ENCODE results near the gene GALNTL6.
A peak's percentile ranks its signal among the peaks of the same experiment; 100 is the strongest.

GALNTL6 gene

DNA sequence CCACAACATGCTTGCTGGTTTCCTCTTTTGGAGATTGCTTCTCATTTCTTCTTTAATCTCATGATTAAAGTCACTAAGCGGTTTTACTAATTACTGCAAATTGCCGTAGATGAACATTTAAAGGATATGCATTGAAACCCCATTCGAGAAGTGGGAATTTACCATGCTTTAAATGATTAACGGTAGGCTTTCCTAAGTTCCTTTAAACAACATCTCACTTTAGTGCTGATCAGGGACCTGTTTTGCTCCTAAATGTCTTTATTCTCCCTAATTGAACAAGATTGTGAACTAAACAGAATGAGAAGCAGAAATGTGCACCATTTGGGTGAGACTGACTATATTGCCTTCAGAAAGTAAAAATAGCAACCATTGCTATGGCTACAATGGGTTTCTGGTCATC, 430.3 kb downstream of the GALNTL6 start:
- DNase-seq = no peak

DNA sequence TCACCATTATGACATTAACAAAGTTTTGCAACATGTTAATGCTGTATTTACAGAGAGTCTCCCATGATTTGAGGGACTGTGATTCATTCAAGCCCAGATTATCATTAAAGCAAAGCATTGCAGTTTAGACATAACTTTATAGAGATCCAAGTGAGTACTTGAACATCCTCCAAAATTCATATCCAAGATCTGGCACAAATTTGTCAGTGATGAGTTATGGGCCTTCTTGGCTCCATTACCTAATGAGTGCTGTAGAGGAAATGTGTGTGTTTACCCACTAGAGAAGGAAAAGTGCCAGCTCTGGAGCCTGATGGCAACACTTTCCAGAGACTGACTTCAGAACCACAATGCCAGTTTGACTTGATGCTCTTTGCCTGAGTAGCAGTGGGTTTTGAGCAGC, 432.3 kb downstream of the GALNTL6 start:
- no peak for DNase-seq

DNA sequence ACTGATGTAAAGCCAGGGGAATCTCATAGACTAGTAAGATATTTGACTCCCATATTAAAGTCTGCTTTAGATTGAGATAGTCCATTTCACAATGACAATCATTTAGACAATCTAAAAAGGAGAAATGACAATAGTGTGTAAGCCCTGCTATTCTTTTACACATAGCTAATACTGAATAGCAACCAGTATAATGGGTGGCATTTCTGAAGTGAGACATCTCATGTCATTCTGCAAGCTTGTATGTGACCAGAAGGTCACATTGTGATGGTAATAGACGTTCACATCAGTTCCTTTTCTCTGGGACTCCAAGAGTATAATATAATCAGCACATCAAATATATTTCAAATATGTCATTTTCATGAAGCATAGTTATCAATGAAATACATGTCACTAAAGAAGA, 440.2 kb downstream of the GALNTL6 start:
- DNase-seq = no peak

DNA sequence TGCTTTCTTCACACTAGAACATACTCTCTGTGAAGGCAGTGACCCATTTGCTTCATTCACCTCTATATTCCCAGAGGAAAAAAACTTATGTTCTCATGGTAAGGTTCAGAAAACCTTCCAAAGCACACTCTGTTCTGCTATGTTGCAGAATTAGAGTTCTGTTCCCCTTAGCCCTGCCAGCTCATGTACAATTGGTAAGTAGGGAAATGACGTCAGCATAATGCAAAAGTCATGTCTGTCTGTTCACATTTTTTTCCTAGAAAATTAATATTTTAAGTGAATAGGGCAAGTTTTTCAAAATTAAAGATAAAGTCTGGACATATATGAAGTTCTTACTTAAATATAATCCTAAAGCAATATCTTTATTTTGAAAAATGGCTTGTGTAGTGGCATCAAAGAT, 443.6 kb downstream of the GALNTL6 start:
- no peak for DNase-seq

DNA sequence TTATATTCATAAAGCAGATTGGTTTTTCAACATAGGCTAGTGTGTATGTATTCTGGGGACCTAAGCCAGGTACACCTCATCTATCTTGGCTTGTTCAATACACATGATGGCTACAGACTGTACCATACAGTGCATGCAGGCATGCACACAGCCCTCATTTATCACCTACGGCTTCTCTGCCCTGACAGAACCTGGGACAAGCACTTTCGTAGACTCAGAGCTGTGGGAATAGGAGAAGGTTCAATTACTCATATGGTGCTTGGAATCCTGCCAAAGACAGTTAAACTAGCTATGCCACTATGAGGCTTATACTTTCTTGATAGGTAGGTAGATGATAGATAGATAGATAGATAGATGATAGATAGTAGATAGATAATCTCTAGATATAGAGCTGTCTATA, 457.2 kb downstream of the GALNTL6 start:
- no peak for DNase-seq

DNA sequence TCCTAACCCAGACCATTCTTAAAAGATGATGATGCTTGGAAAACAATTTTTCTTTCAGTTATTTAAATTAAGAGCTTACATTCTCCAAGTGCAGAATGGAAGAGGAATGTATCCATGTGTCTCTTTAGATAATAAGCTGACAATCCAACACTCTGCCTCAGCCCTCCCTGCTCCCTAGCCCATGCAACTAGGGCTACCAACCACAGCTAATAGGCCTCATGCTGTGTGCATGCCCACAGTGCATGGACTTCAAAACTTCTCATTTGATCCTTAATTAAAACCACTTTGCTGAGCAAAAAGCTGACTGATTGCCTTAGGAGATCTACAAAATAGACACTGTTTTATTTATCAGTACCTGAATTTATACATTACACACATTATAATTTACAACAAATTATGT, 473.9 kb downstream of the GALNTL6 start:
- no peak for DNase-seq

DNA sequence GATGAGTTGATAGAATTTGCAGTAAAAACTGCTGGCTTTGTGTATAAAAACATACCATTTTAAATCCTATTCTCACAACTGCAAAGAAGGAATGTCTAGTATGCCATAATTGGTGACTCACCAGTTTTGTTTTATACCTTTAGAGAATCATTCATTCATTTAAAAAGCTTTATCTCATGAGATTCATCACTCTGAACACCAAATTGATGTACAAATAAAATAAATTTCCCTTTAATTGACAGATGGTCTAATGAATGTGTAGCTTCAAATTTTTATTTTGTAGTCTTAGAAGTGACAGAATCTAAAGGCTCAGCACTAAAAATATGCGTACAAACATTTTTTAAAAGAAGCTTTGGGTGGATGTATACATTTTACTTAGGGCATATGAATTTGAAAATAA, 492.5 kb downstream of the GALNTL6 start:
- no peak for DNase-seq

DNA sequence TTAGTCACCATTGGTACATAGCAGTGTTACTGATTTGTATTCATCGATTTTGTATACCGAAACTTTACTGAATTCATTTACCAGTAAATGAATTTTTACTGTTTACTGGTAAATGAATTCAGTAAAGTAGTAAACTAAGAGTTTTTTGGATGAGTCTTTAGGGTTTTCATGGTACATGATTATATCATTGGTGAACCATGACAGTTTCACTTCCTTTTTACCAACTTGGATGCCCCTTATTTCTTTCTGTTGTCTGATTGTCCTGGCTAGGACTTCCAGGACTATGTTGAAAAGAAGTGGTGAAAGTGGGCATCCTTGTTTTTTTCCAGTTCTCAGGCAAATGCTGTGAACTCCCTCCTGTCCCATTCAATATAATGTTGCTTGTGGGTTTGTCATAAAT, 494.9 kb downstream of the GALNTL6 start:
- DNase-seq = no peak

DNA sequence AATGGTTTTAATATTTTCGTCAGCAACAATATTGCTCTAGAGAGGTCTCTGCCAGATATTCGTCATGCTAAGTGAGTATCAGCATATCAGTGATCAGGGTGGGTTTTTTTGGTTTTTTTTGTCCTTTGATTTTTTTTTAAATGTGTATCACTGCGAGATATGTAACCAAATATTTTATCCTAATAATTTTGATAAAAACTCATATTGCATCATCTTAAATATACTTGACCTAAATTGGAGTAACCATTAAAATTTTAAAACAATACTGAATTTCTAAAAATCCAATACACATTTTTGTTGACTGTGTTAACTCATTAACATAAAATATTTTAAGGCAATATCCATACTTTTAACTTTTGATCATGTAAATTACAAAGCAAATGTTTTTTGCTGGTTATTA, 498.5 kb downstream of the GALNTL6 start:
- no peak for DNase-seq

DNA sequence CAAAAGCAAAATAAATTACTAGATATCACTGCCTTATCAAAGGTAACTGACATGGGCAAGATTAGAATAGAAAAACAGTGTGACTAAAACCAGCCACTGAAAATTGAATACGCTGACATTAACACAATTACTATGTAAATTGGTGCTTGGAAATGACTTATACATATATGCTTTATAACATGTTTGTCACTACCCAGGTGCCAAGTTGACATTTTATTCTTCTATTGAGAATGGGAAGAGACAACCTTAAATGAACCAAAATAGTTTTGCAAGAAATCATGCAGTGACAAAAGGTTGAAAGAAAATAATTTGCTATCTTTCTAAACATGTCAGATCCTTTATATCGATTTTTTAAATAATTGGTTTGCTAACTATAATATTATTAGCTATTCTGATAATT, 510.1 kb downstream of the GALNTL6 start:
- no peak for DNase-seq

DNA sequence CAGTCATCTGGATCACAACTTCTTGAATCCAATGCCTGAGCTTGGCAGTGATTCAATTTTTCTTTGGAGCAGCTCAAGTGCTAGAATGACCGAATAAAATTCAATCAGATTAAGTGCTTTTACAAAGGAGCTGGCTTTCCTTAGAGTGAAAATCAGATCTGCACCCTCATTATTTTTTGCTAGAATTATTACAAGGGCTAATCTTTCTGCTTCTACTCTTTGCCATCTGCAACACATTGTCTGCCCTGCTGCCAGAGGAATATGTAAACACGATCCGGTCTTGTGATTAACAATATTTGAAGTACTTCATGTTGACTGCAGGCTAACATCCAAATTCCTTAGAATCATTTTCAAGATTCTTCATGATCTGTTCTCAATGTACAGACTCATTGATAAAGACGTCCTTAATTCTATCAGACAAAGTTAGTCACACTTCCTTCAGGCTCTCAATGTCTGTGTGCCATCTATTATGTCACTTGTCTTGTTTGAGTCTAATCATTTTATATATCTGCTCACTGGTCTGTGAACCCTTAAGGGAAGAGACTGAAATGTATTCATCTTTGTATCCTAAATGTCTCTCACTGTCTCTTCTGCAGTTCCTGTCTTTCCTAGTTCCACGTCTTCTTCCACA, 531.2 kb downstream of the GALNTL6 start:
- no peak for DNase-seq

DNA sequence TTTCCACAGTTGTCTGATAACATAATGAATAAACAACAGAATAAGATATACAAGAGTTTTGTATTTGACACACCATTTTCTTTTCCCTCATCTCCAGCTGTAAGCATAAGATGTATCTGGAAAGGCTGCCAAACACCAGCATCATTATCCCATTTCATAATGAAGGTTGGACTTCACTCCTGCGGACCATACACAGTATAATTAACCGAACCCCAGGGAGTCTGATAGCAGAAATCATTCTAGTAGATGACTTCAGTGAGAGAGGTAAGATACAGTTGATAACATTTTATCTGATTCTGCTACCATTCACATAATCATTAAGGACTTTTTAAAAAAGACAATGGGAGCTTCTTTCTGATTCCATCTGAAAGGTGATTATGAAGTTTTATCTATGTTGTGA, 535.2 kb downstream of the GALNTL6 start:
- DNase-seq = no peak

DNA sequence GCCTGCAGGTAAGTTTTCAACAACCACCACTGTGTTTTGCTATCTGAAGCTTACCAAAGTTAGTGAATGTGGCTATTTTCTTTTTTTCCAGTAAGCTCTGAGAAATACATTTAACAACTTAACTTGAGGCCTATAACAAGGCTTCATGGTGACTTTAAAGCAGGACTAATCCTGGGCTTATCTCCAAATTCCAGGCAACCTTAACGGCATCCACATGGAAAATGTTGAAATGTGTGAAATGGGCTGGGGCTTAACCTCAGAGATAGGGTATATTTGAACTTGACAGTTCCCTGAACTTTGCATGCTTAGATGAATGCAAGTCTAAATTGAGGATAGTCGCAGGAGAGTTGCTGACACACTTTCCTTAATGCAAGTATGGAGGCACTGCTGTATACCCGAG, 539.2 kb downstream of the GALNTL6 start:
- DNase-seq = no peak

DNA sequence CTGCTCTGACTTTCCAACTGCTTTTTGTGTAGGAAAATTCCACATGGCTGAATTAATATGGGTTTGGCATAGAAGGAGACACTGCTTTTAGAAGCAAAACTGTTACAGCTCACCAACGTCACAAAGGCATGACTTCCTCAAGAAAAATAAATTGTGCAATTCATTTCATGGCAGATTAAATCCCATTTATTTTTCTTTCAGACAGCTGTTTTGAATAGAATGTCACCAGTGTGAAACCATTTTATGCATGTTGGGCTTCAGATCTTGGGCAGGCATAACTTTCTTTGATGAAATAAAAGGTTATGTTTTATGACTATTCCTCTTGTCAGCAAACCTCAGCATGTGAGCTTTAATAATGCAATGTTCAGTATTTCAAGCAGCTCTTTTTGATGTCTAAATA, 542.8 kb downstream of the GALNTL6 start:
- DNase-seq = no peak

DNA sequence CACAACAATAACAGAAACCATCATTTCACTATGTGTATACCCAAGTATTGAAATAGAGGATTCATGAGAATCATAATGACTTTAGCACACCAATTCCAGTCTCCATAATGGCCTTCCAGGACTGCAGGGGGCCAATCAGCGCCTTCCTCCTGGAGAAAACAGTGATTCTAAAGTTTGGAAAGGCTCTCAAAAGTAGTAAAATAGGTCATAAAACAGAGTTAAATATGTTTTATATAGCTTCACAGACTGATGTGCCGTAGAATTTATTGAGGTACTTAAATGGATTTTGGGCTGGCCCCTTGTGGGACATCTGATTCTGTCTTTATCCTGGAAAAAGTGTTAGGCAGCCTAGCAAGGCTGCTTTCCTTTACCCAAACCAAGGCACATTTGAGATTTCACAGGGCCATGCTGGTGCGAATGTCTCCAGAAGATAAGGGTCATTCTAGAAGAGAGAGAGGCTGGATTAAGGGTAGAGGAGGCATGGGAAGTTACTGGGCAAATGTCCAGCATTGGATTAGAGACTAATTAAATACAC, 543.9 kb downstream of the GALNTL6 start:
- DNase-seq = no peak

DNA sequence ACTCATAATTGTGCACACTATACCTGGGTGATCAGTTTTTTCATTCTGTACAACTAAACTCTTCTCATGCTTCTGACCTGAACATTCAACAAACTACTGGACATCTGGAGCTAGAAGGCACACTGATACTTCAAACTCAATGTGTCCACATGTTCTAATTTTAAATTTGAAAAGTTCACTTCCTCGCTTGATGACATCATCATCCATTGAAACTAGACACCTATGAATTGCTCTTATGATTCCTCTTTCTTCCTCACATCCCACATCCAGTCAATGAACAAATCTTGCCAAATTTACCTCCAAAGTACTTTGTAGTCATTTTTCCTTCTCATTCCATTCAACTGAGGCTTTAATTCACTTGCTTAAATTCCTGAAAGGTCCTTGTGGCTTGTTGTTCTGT, 549.4 kb downstream of the GALNTL6 start:
- no peak for DNase-seq

DNA sequence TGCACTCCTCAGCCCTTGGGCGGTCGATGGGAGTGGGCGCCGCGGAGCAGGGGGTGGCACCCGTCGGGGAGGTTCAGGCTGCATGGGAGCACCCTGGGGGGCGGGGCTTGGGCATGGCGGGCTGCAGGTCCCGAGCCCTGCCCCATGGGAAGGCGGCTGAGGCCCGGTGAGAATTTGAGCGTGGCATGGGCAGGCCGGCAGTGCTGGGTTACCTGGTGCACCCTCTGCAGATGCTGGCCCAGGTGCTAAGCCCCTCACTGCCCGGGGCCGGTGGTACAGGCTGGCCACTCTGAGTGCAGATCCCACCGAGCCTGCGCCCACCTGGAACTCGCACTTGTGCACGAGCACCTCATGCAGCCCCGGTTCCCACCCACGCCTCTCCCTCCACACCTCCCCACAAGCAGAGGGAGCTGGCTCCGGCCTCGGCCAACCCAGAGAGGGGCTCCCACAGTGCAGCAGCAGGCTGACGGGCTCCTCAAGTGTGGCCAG, 556.3 kb downstream of the GALNTL6 start:
- DNase-seq = peak; percentile 18

DNA sequence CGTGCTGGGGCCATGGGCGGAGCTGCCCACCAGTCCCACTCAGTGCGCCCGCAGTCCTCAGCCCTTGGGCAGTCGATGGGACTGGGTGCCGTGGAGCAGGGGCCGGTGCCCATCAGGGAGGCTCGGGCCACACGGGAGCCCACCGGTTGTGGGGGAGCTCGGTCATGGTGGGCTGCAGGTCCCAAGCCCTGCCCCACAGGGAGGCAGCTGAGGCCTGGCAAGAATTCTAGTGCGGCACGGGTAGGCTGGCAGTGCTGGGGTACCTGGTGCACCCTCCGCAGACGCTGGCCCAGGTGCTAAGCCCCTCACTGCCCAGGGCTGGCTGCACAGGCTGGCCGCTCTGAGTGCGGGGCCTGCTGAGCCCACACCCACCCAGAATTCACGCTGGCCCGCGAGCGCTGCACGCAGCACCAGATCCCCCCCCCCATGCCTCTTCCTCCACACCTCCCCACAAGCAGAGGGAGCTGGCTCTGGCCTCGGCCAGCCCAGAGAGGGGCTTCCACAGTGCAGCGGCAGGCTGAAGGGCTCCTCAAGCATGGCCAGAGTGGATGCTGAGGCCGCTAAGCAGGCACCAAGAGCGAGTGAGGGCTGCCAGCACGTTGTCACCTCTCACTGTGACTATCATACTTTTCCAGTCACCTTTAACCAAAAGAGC, 564.4 kb downstream of the GALNTL6 start:
- peak; percentile 1 for DNase-seq

DNA sequence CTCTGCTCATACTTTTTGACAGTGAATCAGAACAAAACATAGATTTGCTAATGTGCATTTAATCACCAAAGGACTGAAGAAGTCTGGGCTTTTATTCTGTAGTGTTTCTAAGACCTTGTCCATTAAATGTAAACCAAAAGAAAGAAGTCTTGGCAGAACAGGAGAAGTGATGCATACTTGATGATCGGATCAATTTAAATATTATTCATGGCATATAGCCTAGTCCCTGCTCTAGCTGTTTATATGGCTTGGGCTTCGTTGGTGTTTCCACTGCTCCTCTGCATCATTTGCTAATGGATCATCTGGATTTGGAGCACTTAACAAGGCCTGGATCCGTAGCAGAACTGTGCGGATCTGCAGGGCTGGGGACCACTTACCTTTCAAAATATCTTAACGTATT, 566.6 kb downstream of the GALNTL6 start:
- no peak for DNase-seq

DNA sequence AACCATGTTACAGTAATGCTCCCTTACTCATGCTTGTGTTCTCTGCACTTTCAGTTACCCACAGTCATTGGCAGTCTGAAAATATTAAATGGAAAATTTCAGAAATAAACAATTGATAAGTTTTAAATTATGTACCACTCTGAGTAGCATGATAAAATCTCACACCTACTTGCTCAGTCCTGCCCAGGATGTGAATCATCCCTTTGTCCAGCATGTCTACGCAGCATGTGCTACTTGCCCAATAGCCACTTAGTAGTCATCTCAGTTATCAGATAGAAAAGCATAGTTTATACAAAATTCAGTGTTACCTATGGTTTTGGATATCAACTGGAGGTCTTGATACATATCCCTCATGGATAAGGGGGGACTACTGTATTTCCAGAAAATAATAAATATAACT, 577.1 kb downstream of the GALNTL6 start:
- no peak for DNase-seq

DNA sequence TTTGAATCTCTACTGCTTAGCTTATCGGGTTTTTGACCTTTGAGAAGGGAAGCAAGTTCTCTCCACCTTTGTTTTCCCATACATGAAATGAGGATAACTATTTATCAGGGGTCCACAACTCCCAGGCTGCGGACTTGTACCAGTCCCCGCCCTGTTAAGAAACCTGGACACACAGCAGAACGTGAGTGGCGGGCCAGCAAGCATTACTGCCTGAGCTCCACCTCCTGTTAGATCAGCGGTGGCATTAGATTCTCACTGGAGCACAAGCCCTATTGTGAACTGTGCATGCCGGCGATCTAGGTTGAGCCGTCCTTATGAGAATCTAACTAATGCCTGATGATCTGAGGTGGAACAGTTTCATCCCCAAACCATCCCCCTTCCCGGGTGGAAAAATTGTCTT, 579.5 kb downstream of the GALNTL6 start:
- DNase-seq = no peak

DNA sequence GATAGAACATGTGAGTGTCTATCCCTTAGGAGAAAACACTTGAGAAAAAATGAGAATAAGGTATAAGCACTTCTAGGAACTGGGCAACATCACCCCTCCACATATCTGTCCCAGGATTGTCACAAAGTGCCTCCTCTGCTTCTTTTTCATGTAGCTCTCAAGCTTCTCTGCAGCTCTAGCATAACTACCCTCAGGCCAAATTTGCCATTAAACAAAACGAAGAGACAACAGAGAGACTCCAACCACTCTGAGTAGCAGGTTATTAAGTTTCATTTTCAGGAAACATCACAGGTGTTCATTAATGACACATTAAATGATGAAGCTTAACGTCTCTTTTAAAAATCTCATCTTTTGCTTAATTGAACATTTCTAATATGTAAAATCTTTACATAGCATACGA, 580.0 kb downstream of the GALNTL6 start:
- no peak for DNase-seq

DNA sequence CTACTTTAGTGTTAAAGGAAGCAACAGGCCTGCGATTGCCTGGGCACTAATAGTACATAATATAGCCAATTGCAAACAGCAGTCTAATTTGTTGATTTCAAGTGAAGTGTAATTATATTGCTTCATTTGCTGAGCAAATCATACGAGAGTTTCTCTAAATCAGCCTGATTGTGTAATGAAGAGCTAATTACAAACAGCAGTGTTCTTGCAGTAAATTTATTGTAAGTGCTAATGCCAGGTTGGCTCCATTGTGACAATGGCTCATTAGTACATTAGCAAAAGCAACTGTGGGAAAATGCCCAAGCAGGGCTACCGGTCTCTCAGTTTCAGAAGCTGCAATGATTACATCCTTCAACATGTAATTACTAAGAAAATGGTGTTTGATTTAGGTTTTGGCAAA, 591.5 kb downstream of the GALNTL6 start:
- DNase-seq = no peak

DNA sequence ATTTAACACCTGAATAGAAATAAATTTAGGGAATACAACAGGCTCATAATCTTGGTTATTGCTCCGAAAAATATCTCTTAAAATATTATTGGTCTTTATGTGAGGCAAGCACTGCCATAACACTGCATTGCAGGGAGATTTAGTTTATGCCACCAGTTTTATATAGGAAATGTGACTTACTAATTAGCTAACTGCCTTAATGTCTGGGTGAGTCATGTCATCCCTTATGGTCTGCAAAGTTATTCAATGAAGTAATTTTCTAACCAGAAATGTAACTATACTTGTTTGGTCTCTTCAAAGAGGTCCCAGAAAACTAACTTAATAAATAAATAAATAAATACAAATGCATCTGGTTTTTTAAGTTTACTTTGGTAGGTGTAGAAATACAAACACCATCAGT, 597.2 kb downstream of the GALNTL6 start:
- no peak for DNase-seq

DNA sequence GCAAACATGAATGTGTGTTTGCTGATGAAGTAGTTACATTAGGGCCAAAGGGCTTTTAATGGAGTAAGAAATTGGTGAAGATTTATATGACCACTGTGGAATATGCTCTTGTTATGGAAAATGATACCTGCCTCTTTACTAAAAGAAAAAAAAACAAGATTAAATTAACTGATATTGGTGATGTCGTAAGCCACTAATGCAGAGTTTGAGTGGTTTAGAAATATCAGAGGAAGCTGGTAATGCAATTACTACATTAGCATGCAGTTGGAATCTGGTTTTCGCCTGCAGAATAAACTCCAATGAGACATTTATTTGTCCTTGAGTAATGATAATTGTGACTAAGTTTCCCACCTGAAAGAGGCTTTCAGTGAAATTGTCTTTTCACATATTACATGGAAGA, 597.9 kb downstream of the GALNTL6 start:
- DNase-seq = no peak

Measured in activated gamma-delta T cell (primary cell).